ENCODE measurements around the gene ATG4A. TPM values are rescaled to one million over a fixed set of nuclear protein-coding genes. Genes with fewer than 3 reads are reported as not detected.

ATG4A gene
- total RNA-seq, 1 donor from 2014 or later = 11.7 TPM

DNA sequence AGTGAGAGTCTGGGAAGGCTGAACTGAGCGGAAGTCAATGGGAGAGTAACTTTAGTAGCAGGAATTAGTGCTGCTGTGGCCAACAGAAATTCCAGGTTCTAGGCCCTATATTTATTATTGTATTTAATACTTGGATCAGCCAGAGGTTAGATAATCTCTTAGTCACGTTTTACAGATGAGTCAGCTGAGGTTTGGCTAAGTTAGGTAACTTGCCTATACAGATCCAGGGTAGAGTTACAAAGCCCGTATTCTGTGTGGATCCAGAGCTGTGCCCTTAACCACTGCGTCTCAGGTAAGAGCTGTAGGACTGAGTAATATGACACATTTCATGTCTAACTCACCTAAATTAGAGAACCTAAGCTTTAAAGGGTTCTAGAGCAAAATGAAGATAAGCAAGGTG lies 20.7 kb upstream of the ATG4A start:
- no peaks in the 10 kb centered on the region for H3K36me3 Mint-ChIP-seq (ENCODE audit: unreplicated experiment)
- no peaks in the 10 kb centered on the region for H3K4me1 Mint-ChIP-seq (ENCODE audit: low read depth, unreplicated experiment)
- DNase-seq = no peak
- no peaks in the 10 kb centered on the region for H3K27me3 Mint-ChIP-seq (ENCODE audit: unreplicated experiment)
- TF ChIP-seq, protein P1, sequence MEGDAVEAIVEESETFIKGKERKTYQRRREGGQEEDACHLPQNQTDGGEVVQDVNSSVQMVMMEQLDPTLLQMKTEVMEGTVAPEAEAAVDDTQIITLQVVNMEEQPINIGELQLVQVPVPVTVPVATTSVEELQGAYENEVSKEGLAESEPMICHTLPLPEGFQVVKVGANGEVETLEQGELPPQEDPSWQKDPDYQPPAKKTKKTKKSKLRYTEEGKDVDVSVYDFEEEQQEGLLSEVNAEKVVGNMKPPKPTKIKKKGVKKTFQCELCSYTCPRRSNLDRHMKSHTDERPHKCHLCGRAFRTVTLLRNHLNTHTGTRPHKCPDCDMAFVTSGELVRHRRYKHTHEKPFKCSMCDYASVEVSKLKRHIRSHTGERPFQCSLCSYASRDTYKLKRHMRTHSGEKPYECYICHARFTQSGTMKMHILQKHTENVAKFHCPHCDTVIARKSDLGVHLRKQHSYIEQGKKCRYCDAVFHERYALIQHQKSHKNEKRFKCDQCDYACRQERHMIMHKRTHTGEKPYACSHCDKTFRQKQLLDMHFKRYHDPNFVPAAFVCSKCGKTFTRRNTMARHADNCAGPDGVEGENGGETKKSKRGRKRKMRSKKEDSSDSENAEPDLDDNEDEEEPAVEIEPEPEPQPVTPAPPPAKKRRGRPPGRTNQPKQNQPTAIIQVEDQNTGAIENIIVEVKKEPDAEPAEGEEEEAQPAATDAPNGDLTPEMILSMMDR (IDR thresholded peaks at IDR 0.05; ENCODE audit: partially characterized antibody, unreplicated experiment) = no peak
- no peaks in the 10 kb centered on the region for H3K9me3 Mint-ChIP-seq (ENCODE audit: unreplicated experiment)
- H3K27ac Mint-ChIP-seq (ENCODE audit: unreplicated experiment) = no peak overlapping the region
- H3K4me3 Mint-ChIP-seq (ENCODE audit: unreplicated experiment) = no peak overlapping the region

DNA sequence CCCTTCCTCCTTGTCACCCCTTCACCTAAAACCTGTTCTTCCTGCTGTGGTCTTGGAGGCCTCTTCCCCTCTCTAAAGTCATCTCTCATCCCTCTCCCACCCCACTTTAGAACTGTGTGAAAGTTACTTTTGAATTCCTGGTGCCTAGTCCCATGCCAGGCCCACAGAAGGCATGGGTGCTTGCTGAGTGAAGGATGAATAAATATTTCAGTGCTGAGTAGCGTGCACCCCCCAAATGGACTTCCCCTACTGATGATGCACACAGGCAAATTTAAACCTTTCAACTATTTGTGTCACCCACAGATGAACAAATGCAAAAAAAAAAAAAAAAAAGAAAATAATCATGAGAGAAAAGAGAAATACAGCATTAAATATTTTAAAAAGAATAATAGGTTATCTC lies 20.0 kb upstream of the ATG4A start:
- TF ChIP-seq, protein P1 (IDR thresholded peaks at IDR 0.05; ENCODE audit: partially characterized antibody, unreplicated experiment) = no peak
- no peaks in the 10 kb centered on the region for H3K27me3 Mint-ChIP-seq (ENCODE audit: unreplicated experiment)
- no peaks in the 10 kb centered on the region for H3K9me3 Mint-ChIP-seq (ENCODE audit: unreplicated experiment)
- H3K4me3 Mint-ChIP-seq (ENCODE audit: unreplicated experiment) = no peak overlapping the region
- H3K4me1 Mint-ChIP-seq (ENCODE audit: low read depth, unreplicated experiment) = no peaks in the 10 kb centered on the region
- H3K36me3 Mint-ChIP-seq (ENCODE audit: unreplicated experiment) = no peaks in the 10 kb centered on the region
- no peak for DNase-seq
- no peak overlapping the region for H3K27ac Mint-ChIP-seq (ENCODE audit: unreplicated experiment)

DNA sequence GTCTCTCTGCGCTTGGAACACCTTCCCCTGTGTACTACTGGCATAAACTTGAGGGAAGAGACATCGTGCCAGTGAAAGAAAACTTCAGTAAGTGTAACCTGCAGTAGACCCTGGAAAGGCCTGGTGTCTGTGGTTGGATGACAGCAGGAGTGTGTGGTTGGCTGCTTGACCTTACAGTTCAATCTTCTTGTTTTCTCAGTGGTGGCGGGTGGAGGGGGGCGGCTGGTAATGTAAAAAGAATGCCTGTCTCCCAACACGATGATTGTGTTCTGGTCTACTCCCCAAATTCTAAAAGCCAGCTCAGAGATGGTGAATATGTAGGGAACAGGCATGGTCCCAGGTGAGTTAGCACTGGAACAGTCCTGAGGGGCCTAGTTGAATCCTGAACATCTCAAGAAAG lies 18.8 kb upstream of the ATG4A start:
- no peaks in the 10 kb centered on the region for H3K27me3 Mint-ChIP-seq (ENCODE audit: unreplicated experiment)
- TF ChIP-seq, protein P1 (IDR thresholded peaks at IDR 0.05; ENCODE audit: partially characterized antibody, unreplicated experiment) = no peak
- no peak for DNase-seq
- H3K9me3 Mint-ChIP-seq (ENCODE audit: unreplicated experiment) = no peaks in the 10 kb centered on the region
- H3K4me3 Mint-ChIP-seq (ENCODE audit: unreplicated experiment) = no peak overlapping the region
- no peaks in the 10 kb centered on the region for H3K4me1 Mint-ChIP-seq (ENCODE audit: low read depth, unreplicated experiment)
- no peaks in the 10 kb centered on the region for H3K36me3 Mint-ChIP-seq (ENCODE audit: unreplicated experiment)
- H3K27ac Mint-ChIP-seq (ENCODE audit: unreplicated experiment) = no peak overlapping the region

DNA sequence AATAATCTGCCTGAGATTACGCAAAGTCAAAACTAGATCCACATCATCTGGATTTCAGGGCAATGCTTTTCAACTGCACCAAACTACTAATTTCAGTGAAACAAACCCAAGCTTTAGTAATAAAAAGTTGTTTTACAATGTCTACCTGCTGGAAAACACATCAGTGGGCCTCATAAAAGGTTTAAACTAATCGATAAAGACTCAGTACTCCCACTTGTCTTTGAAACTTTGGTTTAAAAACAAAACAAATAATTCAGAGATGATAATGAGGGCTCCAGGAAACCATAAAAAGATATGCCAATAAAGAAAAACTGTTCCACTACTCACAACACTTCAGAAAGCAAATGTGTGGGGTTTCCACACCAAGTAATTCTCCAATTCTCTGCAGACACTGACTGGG lies 10.5 kb upstream of the ATG4A start:
- DNase-seq = no peak
- H3K4me1 Mint-ChIP-seq (ENCODE audit: low read depth, unreplicated experiment) = no peaks in the 10 kb centered on the region
- TF ChIP-seq, protein P1 (IDR thresholded peaks at IDR 0.05; ENCODE audit: partially characterized antibody, unreplicated experiment) = no peak
- H3K36me3 Mint-ChIP-seq (ENCODE audit: unreplicated experiment) = no peaks in the 10 kb centered on the region
- no peaks in the 10 kb centered on the region for H3K9me3 Mint-ChIP-seq (ENCODE audit: unreplicated experiment)
- no peaks in the 10 kb centered on the region for H3K27me3 Mint-ChIP-seq (ENCODE audit: unreplicated experiment)
- no peak overlapping the region for H3K4me3 Mint-ChIP-seq (ENCODE audit: unreplicated experiment)
- H3K27ac Mint-ChIP-seq (ENCODE audit: unreplicated experiment) = no peak overlapping the region

DNA sequence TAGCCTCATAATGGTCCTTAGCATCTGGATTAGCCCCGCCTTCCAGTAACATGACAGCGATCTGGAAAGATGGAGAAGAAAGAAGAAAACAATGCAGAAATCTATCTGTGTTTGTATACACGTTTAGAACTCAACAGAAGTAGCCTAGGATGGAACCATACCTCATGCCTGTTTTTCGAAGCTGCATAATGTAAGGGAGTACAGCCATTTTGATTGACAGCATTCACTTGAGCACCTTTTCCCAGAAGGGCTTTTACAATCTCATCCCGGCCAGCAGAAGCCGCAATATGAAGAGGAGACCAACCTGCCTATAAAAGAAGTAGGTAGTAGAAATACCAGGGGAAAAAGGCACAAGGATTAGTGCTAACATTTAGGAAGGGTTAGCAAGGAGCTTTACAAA lies 3.8 kb upstream of the ATG4A start:
- H3K27me3 Mint-ChIP-seq (ENCODE audit: unreplicated experiment) = no peaks in the 10 kb centered on the region
- no peaks in the 10 kb centered on the region for H3K9me3 Mint-ChIP-seq (ENCODE audit: unreplicated experiment)
- DNase-seq = no peak
- H3K4me3 Mint-ChIP-seq (ENCODE audit: unreplicated experiment) = no peak overlapping the region
- H3K4me1 Mint-ChIP-seq (ENCODE audit: low read depth, unreplicated experiment) = no peaks in the 10 kb centered on the region
- H3K36me3 Mint-ChIP-seq (ENCODE audit: unreplicated experiment) = no peaks in the 10 kb centered on the region
- TF ChIP-seq, protein P1 (IDR thresholded peaks at IDR 0.05; ENCODE audit: partially characterized antibody, unreplicated experiment) = no peak
- no peak overlapping the region for H3K27ac Mint-ChIP-seq (ENCODE audit: unreplicated experiment)

Measured in glutamatergic neuron (in vitro differentiated cells).